Measurements from ENCODE around the gene MAPK1. TPM values are rescaled to one million over a fixed set of nuclear protein-coding genes. Genes with fewer than 3 reads are reported as not detected.

The MAPK1 gene
- total RNA-seq, 5 donors from 2014 or later (not counting 1 experiment from before 2014, with no cell fraction given): 85.0 to 114 (median 110) TPM

DNA sequence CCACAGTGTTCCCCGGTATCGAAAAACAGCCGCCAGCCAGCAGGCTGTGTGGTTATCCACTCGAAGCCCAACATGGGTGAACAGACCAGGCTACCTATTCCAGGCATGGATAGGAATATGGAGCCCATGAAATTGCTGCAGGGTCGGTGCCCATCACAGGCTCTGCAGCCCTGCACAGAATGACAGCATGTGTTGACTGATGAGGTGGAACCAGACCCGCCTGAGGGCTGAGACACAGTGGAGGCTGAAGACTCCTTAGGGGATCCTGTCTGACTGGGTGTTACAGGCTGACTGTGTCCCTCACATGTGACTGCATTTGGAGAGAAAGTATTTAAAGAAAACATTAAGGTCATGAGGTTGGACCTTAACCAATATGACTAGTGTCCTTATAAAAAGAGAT lies 125.7 kb downstream of the MAPK1 start:
- no peaks in the 10 kb centered on the region for H3K9me3 Mint-ChIP-seq
- CTCF ChIA-PET: no interaction called here
- H3K27ac Mint-ChIP-seq: no peak overlapping the region
- no peaks in the 10 kb centered on the region for H3K36me3 ChIP-seq (ENCODE audit: control insufficient read depth in 2 of 2, extremely low read depth in 1 of 2, insufficient read depth in 1 of 2, low read length in 1 of 2)
- no peaks in the 10 kb centered on the region for H3K4me1 ChIP-seq (ENCODE audit: control insufficient read depth in 1 of 2, extremely low read depth in 1 of 2, insufficient read depth in 2 of 2, low read length in 2 of 2)
- no peaks in the 10 kb centered on the region for H3K27me3 Mint-ChIP-seq
- H3K4me3 ChIP-seq (ENCODE audit: control insufficient read depth in 1 of 2, extremely low read depth in 1 of 2, low read length in 1 of 2): no peak overlapping the region
- ATAC-seq (replicated peaks in 1 of 4) (no peak), DNase-seq (no peak)
- H3K27ac ChIP-seq (ENCODE audit: low read length): no peak overlapping the region
- no peak overlapping the region for H3K4me3 Mint-ChIP-seq
- H3K9me3 ChIP-seq: no peaks in the 10 kb centered on the region
- no peaks in the 10 kb centered on the region for H3K36me3 Mint-ChIP-seq
- WGBS (ENCODE audit: insufficient coverage): 96% methylated on average over 6 of the region's 6 CpGs
- H3K27me3 ChIP-seq (replicated peaks in 1 of 2; ENCODE audit: control insufficient read depth in 2 of 2, extremely low read depth in 1 of 2, insufficient read depth in 2 of 2, low read length in 1 of 2): no peaks in the 10 kb centered on the region
- peaks cover 0 to 13% (median 0%) of the 10 kb centered on the region in 3 donors for H3K4me1 Mint-ChIP-seq
- POLR2A ChIA-PET: no interaction called here

DNA sequence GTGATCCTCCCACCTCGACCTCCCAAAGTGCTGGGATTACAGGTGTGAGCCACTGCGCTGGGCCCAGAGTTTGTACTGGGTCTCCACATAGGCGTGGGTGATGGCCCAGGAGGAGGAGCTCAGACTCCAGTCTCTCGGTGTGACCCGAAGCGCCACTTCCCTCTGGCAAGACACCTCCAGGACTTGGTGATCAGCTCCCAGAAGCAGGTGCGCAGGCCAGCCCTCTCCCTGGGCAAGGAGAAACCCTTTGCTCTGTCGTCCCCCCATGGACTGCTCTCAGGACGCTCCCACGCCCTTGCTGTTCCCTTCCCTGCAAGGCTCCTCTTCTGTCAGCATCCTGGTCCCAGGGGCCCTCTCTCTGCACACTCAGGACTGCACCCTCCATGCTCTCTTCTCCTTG lies 126.4 kb downstream of the MAPK1 start:
- H3K27ac Mint-ChIP-seq: no peak overlapping the region
- no peak overlapping the region for H3K27ac ChIP-seq (ENCODE audit: low read length)
- no peaks in the 10 kb centered on the region for H3K27me3 Mint-ChIP-seq
- H3K4me3 Mint-ChIP-seq: no peak overlapping the region
- peaks cover 0 to 4% of the 10 kb centered on the region in 2 experiments for H3K4me1 ChIP-seq (ENCODE audit: control insufficient read depth in 1 of 2, extremely low read depth in 1 of 2, insufficient read depth in 2 of 2, low read length in 2 of 2)
- H3K36me3 ChIP-seq (ENCODE audit: control insufficient read depth in 2 of 2, extremely low read depth in 1 of 2, insufficient read depth in 1 of 2, low read length in 1 of 2): no peaks in the 10 kb centered on the region
- H3K4me3 ChIP-seq (ENCODE audit: control insufficient read depth in 1 of 2, extremely low read depth in 1 of 2, low read length in 1 of 2): no peak overlapping the region
- no peaks in the 10 kb centered on the region for H3K27me3 ChIP-seq (replicated peaks in 1 of 2; ENCODE audit: control insufficient read depth in 2 of 2, extremely low read depth in 1 of 2, insufficient read depth in 2 of 2, low read length in 1 of 2)
- no peaks in the 10 kb centered on the region for H3K9me3 ChIP-seq
- DNase-seq (no peak), ATAC-seq (replicated peaks in 1 of 4) (no peak)
- 94% methylated on average over 10 of the region's 10 CpGs for WGBS (ENCODE audit: insufficient coverage)
- no peaks in the 10 kb centered on the region for H3K9me3 Mint-ChIP-seq
- ChIA-PET POLR2A (no interaction called here), CTCF (no interaction called here)
- no peaks in the 10 kb centered on the region for H3K36me3 Mint-ChIP-seq
- H3K4me1 Mint-ChIP-seq: peaks cover 0 to 13% (median 0%) of the 10 kb centered on the region in 3 donors

DNA sequence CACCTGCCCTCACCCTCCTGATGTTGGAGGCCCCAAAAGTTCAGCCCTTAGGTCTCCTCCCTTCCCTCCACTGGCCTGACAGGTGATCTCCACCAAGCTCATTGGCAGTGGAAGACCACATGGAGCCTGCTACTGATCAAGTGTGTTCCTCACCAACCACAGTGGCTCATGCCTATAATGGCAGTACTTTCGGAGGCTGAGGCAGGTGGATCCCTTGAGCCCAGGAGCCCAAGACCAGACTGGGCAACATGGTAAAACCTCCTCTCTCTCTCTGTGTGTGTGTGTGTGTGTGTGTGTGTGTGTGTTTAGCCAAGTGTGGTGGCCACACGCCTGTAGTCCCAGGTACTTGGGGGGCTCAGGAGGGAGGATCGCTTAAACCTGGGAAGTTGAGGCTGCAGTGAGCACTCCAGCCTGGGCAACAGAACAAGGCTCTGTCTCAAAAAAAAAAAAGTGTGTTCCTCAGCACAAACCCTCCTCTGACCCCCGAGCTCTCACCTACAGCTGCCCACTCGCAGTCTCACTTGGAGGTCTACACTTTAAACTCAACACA lies 127.5 kb downstream of the MAPK1 start:
- Histone ChIP-seq H3K4me3 (ENCODE audit: control insufficient read depth in 1 of 2, extremely low read depth in 1 of 2, low read length in 1 of 2) (no peak overlapping the region), H3K9me3 (no peaks in the 10 kb centered on the region), H3K4me1 (ENCODE audit: control insufficient read depth in 1 of 2, extremely low read depth in 1 of 2, insufficient read depth in 2 of 2, low read length in 2 of 2) (peaks cover 2 to 7% of the 10 kb centered on the region in 2 experiments), H3K27me3 (replicated peaks in 1 of 2; ENCODE audit: control insufficient read depth in 2 of 2, extremely low read depth in 1 of 2, insufficient read depth in 2 of 2, low read length in 1 of 2) (no peaks in the 10 kb centered on the region), H3K27ac (ENCODE audit: low read length) (no peak overlapping the region), H3K36me3 (ENCODE audit: control insufficient read depth in 2 of 2, extremely low read depth in 1 of 2, insufficient read depth in 1 of 2, low read length in 1 of 2) (no peaks in the 10 kb centered on the region)
- no peak overlapping the region for H3K4me3 Mint-ChIP-seq
- no peaks in the 10 kb centered on the region for H3K27me3 Mint-ChIP-seq
- CTCF ChIA-PET: no interaction called here
- DNase-seq (no peak), ATAC-seq (replicated peaks in 1 of 4) (no peak)
- peak overlapping the region in 1 of 2 donors; percentile 55 for H3K27ac Mint-ChIP-seq
- POLR2A ChIA-PET: interaction anchor here in 1 of 2 donors (0.5 kb wide), 1 partner anchor 46 kb away, joined by 3 read pairs; no protein-coding TSS in a partner anchor
- no peaks in the 10 kb centered on the region for H3K36me3 Mint-ChIP-seq
- no peaks in the 10 kb centered on the region for H3K9me3 Mint-ChIP-seq
- 72% methylated on average over 3 of the region's 5 CpGs for WGBS (ENCODE audit: insufficient coverage)
- H3K4me1 Mint-ChIP-seq: peaks cover 3 to 16% (median 4%) of the 10 kb centered on the region in 3 donors

DNA sequence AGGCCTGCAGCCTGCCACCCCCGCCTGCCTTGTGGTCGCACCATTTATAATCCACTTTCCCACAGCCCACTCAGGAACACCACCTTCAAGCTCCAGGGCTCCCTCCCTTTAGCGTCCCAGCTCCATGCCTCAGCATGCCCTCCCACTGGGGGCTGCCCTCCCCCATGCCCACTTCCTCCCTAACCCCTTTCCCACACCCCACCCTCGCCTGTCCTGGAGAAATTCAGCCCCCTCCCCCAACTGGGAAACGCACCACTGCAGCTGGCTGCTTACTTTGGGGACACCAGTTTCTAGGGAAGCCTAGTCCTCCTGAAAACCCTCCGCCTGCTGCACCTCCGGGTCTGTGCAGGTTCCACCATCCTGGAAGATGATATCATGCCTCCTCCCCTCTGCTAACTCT lies 128.5 kb downstream of the MAPK1 start:
- H3K9me3 Mint-ChIP-seq: no peaks in the 10 kb centered on the region
- CTCF ChIA-PET: no interaction called here
- no peak overlapping the region for H3K4me3 Mint-ChIP-seq
- H3K27ac ChIP-seq (ENCODE audit: low read length): no peak overlapping the region
- H3K27me3 Mint-ChIP-seq: no peaks in the 10 kb centered on the region
- H3K9me3 ChIP-seq: no peaks in the 10 kb centered on the region
- no peaks in the 10 kb centered on the region for H3K27me3 ChIP-seq (replicated peaks in 1 of 2; ENCODE audit: control insufficient read depth in 2 of 2, extremely low read depth in 1 of 2, insufficient read depth in 2 of 2, low read length in 1 of 2)
- ATAC-seq (replicated peaks in 1 of 4) (no peak), DNase-seq (no peak)
- peak overlapping the region in 1 of 2 donors; percentile 58 for H3K27ac Mint-ChIP-seq
- POLR2A ChIA-PET: no interaction called here
- H3K4me1 Mint-ChIP-seq: peaks cover 13 to 25% (median 14%) of the 10 kb centered on the region in 3 donors
- H3K36me3 ChIP-seq (ENCODE audit: control insufficient read depth in 2 of 2, extremely low read depth in 1 of 2, insufficient read depth in 1 of 2, low read length in 1 of 2): no peaks in the 10 kb centered on the region
- H3K4me1 ChIP-seq (ENCODE audit: control insufficient read depth in 1 of 2, extremely low read depth in 1 of 2, insufficient read depth in 2 of 2, low read length in 2 of 2): peaks cover 5 to 16% of the 10 kb centered on the region in 2 experiments
- 43% methylated on average over 5 of the region's 7 CpGs for WGBS (ENCODE audit: insufficient coverage)
- H3K36me3 Mint-ChIP-seq: no peaks in the 10 kb centered on the region
- no peak overlapping the region for H3K4me3 ChIP-seq (ENCODE audit: control insufficient read depth in 1 of 2, extremely low read depth in 1 of 2, low read length in 1 of 2)

DNA sequence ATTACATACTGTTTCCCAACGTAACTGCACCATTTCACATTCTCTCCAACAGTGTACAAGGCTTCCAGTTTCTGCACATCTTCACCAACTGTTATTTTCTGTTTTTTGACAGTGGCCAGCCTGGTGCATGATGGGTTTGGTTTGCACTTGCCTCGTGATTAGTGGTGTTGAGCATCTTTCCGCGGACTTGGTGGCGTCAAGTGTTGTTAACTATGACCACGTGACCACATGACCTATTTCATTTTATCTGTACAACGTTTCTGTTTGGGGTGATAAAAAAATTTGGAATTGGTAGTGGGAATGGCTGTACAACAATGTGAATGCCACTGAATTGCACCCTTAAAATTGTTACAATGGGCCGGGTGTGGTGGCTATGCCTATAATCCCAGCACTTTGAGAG lies 129.4 kb downstream of the MAPK1 start:
- Histone ChIP-seq H3K4me1 (ENCODE audit: control insufficient read depth in 1 of 2, extremely low read depth in 1 of 2, insufficient read depth in 2 of 2, low read length in 2 of 2) (peaks cover 5 to 18% of the 10 kb centered on the region in 2 experiments), H3K4me3 (ENCODE audit: control insufficient read depth in 1 of 2, extremely low read depth in 1 of 2, low read length in 1 of 2) (no peak overlapping the region), H3K27me3 (replicated peaks in 1 of 2; ENCODE audit: control insufficient read depth in 2 of 2, extremely low read depth in 1 of 2, insufficient read depth in 2 of 2, low read length in 1 of 2) (no peaks in the 10 kb centered on the region), H3K27ac (ENCODE audit: low read length) (no peak overlapping the region), H3K9me3 (no peaks in the 10 kb centered on the region), H3K36me3 (ENCODE audit: control insufficient read depth in 2 of 2, extremely low read depth in 1 of 2, insufficient read depth in 1 of 2, low read length in 1 of 2) (no peaks in the 10 kb centered on the region)
- H3K9me3 Mint-ChIP-seq: no peaks in the 10 kb centered on the region
- DNase-seq (no peak), ATAC-seq (replicated peaks in 1 of 4) (no peak)
- 100% methylated on average over 1 of the region's 8 CpGs for whole genome bisulfite sequencing (ENCODE audit: insufficient coverage)
- peaks cover 18 to 32% (median 21%) of the 10 kb centered on the region in 3 donors for H3K4me1 Mint-ChIP-seq
- H3K36me3 Mint-ChIP-seq: no peaks in the 10 kb centered on the region
- POLR2A ChIA-PET: no interaction called here
- H3K27ac Mint-ChIP-seq: no peak overlapping the region
- CTCF ChIA-PET: no interaction called here
- no peaks in the 10 kb centered on the region for H3K27me3 Mint-ChIP-seq
- no peak overlapping the region for H3K4me3 Mint-ChIP-seq

DNA sequence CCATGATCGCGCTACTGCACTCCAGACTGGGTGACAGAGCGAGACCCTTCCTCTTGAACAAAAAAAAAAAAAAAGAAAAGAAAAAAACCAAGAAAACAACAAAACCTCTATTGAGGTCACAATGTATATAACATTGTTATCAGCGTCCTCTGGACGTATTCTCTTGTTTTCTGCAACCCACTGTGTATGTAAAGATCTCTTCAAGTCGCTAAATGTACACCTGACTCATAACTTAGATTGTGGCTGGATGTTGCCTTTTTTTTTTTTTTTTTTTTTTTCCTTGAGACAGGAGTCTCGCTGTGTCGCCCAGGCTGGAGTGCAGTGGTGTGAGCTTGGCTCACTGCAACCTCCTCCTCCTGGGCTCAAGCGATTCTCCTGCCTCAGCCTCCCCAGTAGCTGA lies 130.5 kb downstream of the MAPK1 start:
- POLR2A ChIA-PET: no interaction called here
- 100% methylated on average over 1 of the region's 9 CpGs for WGBS (ENCODE audit: insufficient coverage)
- DNase-seq: peak in 1 of 35 experiments; percentile 23

More for the DNA sequence above, 130.5 kb downstream of the MAPK1 start:
- CTCF ChIA-PET: no interaction called here
- H3K27ac Mint-ChIP-seq: no peak overlapping the region
- Histone ChIP-seq H3K27ac (ENCODE audit: low read length) (no peak overlapping the region), H3K36me3 (ENCODE audit: control insufficient read depth in 2 of 2, extremely low read depth in 1 of 2, insufficient read depth in 1 of 2, low read length in 1 of 2) (no peaks in the 10 kb centered on the region), H3K9me3 (no peaks in the 10 kb centered on the region), H3K4me1 (ENCODE audit: control insufficient read depth in 1 of 2, extremely low read depth in 1 of 2, insufficient read depth in 2 of 2, low read length in 2 of 2) (peaks cover 5 to 18% of the 10 kb centered on the region in 2 experiments), H3K4me3 (ENCODE audit: control insufficient read depth in 1 of 2, extremely low read depth in 1 of 2, low read length in 1 of 2) (no peak overlapping the region), H3K27me3 (replicated peaks in 1 of 2; ENCODE audit: control insufficient read depth in 2 of 2, extremely low read depth in 1 of 2, insufficient read depth in 2 of 2, low read length in 1 of 2) (no peaks in the 10 kb centered on the region)
- H3K9me3 Mint-ChIP-seq: no peaks in the 10 kb centered on the region
- H3K27me3 Mint-ChIP-seq: no peaks in the 10 kb centered on the region
- H3K4me3 Mint-ChIP-seq: peak overlapping the region; percentile 50 to 93 (median 62)
- H3K4me1 Mint-ChIP-seq: peaks cover 18 to 34% (median 21%) of the 10 kb centered on the region in 3 donors
- no peaks in the 10 kb centered on the region for H3K36me3 Mint-ChIP-seq
- no peak for ATAC-seq (replicated peaks in 1 of 4)

Measured in T-cell (primary cell).